Ishikawa (cell line): ENCODE data around the gene CEP128.

Experiments
- CEBPB ChIP-seq: IDR thresholded peaks from 2 replicates; pipeline ENCODE4 v1.6.1; 2012
- CREB1 ChIP-seq: IDR thresholded peaks from 2 replicates; pipeline ENCODE4 v1.6.1; 2012; ENCODE audit warnings: low read depth
- EGR1 ChIP-seq: IDR thresholded peaks from 2 replicates; pipeline ENCODE4 v1.6.1; 2012
- EP300 ChIP-seq: IDR thresholded peaks from 2 replicates; pipeline ENCODE4 v1.6.1; 2012; ENCODE audit warnings: borderline replicate concordance
- FOXM1 ChIP-seq: IDR thresholded peaks from 2 replicates; pipeline ENCODE4 v1.6.1; 2012; ENCODE audit warnings: low read depth, borderline replicate concordance
- NFIC ChIP-seq: IDR thresholded peaks from 2 replicates; pipeline ENCODE4 v1.6.1; 2012
- RAD21 ChIP-seq: IDR thresholded peaks from 2 replicates; pipeline ENCODE4 v1.6.1; 2012; ENCODE audit warnings: low read depth
- REST ChIP-seq: IDR thresholded peaks from 2 replicates; pipeline ENCODE4 v1.6.1; 2012; ENCODE audit warnings: low read depth, mild to moderate bottlenecking
- TAF1 ChIP-seq: IDR thresholded peaks from 2 replicates; pipeline ENCODE4 v1.6.1; 2012; ENCODE audit warnings: low read depth, mild to moderate bottlenecking
- TCF12 ChIP-seq: IDR thresholded peaks from 2 replicates; pipeline ENCODE4 v1.6.1; 2012; ENCODE audit warnings: low read depth
- TEAD4 ChIP-seq: IDR thresholded peaks from 2 replicates; pipeline ENCODE4 v1.6.1; 2012
- YY1 ChIP-seq: IDR thresholded peaks from 2 replicates; pipeline ENCODE4 v1.6.1; 2012; ENCODE audit warnings: low read depth
- ZBTB7A ChIP-seq: IDR thresholded peaks from 2 replicates; pipeline ENCODE4 v1.6.1; 2012; ENCODE audit warnings: low read depth
- TF ChIP-seq, protein P1 (sequence below): IDR thresholded peaks from 2 replicates; pipeline ENCODE4 v1.6.1; 2012
- TF ChIP-seq, protein P2 (sequence below): IDR thresholded peaks from 2 replicates; pipeline ENCODE4 v1.6.1; 2012

CEP128 gene

DNA sequence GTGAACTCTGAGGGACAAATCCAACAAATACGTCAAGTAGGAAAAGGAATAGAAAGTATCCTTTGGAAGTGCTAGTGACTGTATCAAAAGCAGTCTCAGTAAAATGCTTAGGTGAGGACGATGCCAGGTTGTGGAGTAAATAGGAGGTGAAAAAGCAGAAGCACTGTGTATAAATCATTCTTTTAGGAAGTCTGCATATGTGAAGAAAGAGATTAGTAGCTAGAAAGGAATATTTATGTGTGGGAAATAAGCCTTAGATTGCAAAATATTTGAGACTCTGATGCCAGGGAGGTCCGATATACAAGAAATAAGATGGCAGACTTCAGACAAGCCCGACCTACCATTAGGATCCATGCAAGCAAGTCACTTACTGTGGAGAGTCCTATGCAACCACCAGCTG lies 7.9 kb downstream of the CEP128 start:
- no peak for TF ChIP-seq FOXM1
- TF ChIP-seq, protein P1, sequence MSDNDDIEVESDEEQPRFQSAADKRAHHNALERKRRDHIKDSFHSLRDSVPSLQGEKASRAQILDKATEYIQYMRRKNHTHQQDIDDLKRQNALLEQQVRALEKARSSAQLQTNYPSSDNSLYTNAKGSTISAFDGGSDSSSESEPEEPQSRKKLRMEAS: no peak
- no peak for TF ChIP-seq TAF1
- TF ChIP-seq TEAD4: no peak
- TF ChIP-seq, protein P2, sequence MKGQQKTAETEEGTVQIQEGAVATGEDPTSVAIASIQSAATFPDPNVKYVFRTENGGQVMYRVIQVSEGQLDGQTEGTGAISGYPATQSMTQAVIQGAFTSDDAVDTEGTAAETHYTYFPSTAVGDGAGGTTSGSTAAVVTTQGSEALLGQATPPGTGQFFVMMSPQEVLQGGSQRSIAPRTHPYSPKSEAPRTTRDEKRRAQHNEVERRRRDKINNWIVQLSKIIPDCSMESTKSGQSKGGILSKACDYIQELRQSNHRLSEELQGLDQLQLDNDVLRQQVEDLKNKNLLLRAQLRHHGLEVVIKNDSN: no peak
- TF ChIP-seq EGR1: no peak
- TF ChIP-seq TCF12: no peak

DNA sequence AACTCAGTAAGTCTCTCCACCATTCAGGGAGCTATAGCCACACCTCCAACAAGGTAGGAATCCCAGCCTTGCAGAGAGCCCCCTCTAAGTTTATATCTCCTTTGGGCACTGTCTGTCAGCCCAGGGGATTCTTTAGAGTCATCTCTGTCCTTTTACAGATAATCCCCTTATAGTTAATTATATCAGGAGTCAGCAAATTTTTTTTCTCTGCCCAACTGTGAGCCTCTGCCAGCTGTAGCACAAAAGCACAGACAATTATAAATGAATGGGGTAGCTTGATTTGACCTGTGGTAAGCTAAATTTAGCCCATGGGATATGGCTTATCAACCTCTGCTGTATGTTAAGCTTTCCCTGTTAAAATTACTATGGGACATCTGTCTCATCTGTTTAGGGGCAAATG lies 8.3 kb downstream of the CEP128 start:
- TF ChIP-seq TCF12 (no peak), FOXM1 (no peak), CREB1 (no peak)
- TF ChIP-seq, protein P2: no peak

DNA sequence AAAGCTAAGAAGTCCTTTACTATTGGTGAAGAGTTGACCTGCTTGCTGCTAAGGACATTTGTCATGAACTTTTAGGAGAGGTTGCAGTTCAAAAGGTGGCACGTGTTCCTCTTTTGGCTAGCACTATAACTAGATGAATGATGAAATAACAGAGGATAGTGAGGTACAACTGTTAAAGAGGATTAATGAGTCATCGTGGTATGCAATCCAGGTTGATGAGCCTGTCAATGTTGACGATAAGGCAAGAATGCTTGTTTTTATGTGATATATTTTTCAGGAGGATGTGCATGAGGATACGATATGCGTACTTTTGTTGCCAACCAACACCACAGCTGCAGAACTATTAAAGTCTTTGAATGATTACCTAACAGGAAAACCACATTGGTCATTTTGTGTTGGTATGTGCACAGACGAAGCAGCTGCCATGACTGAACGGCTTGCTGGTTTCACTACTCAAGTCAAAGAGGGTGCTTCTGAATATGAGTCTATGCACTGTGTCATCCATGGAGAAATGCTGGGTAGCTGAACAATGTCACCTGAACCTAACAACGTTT lies 10.6 kb downstream of the CEP128 start:
- TF ChIP-seq, protein P2: no peak
- TF ChIP-seq FOXM1: no peak
- no peak for TF ChIP-seq CEBPB
- no peak for TF ChIP-seq EP300
- no peak for TF ChIP-seq TAF1
- no peak for TF ChIP-seq CREB1
- no peak for TF ChIP-seq YY1
- TF ChIP-seq RAD21: no peak
- no peak for TF ChIP-seq ZBTB7A
- TF ChIP-seq REST: no peak

DNA sequence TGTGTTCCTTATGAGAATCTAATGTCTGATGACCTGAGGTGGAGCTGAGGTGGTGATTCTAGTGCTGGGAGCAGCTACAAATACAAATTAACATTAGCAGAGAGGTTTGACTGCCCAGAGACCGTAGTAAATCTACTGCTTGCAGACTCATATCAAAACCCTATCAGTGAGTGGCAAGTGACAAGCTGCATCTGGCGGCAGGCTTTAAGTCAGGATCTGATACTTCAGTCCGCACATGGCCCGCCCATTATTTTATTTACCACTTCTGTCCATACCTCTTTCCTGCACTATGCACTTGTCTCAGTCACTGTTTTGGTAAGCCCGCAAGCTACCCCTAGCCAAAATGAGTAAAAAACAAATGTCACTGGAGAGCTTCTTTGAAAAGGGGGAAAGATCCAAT lies 11.4 kb downstream of the CEP128 start:
- TF ChIP-seq, protein P2: no peak
- TF ChIP-seq NFIC: no peak
- TF ChIP-seq REST: no peak
- no peak for TF ChIP-seq ZBTB7A
- no peak for TF ChIP-seq EGR1
- no peak for TF ChIP-seq EP300
- no peak for TF ChIP-seq YY1
- no peak for TF ChIP-seq TAF1
- TF ChIP-seq TEAD4: no peak
- TF ChIP-seq TCF12: no peak
- TF ChIP-seq, protein P1: no peak
- no peak for TF ChIP-seq CEBPB
- no peak for TF ChIP-seq FOXM1
- no peak for TF ChIP-seq RAD21
- TF ChIP-seq CREB1: no peak

DNA sequence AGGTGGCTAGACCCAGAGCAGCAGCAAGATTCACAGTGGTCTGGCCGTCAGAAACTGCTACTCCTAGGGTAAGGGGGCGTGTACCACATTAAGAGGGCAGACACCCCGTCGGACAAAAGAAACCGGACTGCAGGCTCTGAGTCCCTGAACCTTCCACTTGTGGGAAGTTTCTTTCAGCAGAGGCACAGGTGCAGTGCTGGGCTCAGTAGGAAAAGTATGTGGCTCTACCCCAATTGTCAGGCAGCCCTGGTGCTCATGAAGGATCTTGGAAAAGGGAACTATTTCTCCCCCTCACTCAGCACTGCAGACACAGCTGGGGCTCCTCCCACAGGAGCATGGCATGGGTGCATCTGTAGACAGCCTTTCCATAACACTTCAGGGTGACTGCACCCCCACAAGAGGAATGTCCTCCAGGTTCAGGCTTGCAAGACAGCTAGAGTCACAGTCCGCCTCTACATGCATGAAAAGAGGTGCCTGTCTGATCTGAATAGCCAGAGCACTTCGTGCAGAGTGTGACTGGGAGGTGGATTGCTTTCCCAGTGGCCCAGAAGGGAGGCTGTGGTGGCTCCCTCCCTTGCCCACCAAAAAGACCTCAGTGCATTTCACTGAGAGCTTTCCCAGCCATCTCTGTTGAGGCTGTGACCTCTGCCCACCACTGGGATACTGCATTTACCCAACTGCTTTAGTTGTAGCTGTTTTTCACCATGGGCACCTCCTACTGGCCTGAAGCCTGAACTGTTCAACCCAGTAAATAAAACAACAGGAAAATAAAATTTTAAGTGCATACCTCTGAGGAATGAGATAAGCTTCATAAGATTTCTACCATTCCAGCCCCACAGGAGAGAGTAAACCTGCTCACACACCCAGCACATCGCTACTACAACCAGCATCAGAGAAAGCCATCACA lies 14.2 kb downstream of the CEP128 start:
- TF ChIP-seq EP300 (no peak), REST (no peak), YY1 (no peak), CEBPB (no peak), ZBTB7A (no peak), FOXM1 (no peak), NFIC (no peak), EGR1 (no peak), CREB1 (no peak), TAF1 (no peak), TCF12 (no peak), RAD21 (no peak), TEAD4 (no peak)
- TF ChIP-seq, protein P1: no peak
- TF ChIP-seq, protein P2: no peak
